Neural cell (in vitro differentiated cells): ENCODE measurements around the gene EIF2B5. TPM values are rescaled to one million over a fixed set of nuclear protein-coding genes. Genes with fewer than 3 reads are reported as not detected.
A peak's percentile ranks its signal among the peaks of the same experiment; 100 is the strongest.

Experiments used
- H2AFZ ChIP-seq: fragments of 200-600, 300-800 bp; sonication (generic), shearing (Covaris generic); 2 replicates; pipeline ENCODE4 v1.6.0; 2014; ENCODE audit warnings: low read depth, mild to moderate bottlenecking, antibody characterized with exemption, low read length, moderate library complexity
- H3F3A ChIP-seq: fragments of 200-600 bp; shearing (Covaris generic); 2 replicates; pipeline ENCODE4 v1.6.1; 2016; ENCODE audit warnings: mild to moderate bottlenecking, moderate library complexity, mixed read lengths, antibody characterized with exemption, low read length; ENCODE audit not compliant: insufficient read depth, poor library complexity, severe bottlenecking
- H3K27ac ChIP-seq: fragments of 200-600, 300-800 bp; sonication (generic), shearing (Covaris generic); 2 replicates; pipeline ENCODE4 v1.5.1; 2014; ENCODE audit warnings: mild to moderate bottlenecking, low read length, moderate library complexity
- H3K27me3 ChIP-seq: fragments of 300-800, 200-600 bp; sonication (generic), shearing (Covaris generic); 2 replicates; pipeline ENCODE4 v1.6.0; 2014; ENCODE audit warnings: mild to moderate bottlenecking, low read depth, low read length, moderate library complexity; ENCODE audit not compliant: insufficient read depth
- H3K36me3 ChIP-seq: fragments of 300-800, 200-600 bp; sonication (generic), shearing (Covaris generic); 2 replicates; pipeline ENCODE4 v1.5.1; 2014; ENCODE audit warnings: mild to moderate bottlenecking, antibody characterized with exemption, low read length, moderate library complexity; ENCODE audit not compliant: insufficient read depth
- H3K4me2 ChIP-seq: fragments of 300-800, 200-600 bp; sonication (generic), shearing (Covaris generic); 2 replicates; pipeline ENCODE4 v1.6.0; 2014; ENCODE audit warnings: mild to moderate bottlenecking, low read length
- H3K4me3 ChIP-seq: fragments of 300-800, 200-600 bp; sonication (generic), shearing (Covaris generic); 2 replicates; pipeline ENCODE4 v1.5.1; 2014; ENCODE audit warnings: mild to moderate bottlenecking, low read length, moderate library complexity
- H3K79me2 ChIP-seq: fragments of 200-600 bp; shearing (Covaris generic); replicated peaks from 2 replicates; pipeline ENCODE4 v1.6.0; 2014; ENCODE audit warnings: mild to moderate bottlenecking, low read length, moderate library complexity; ENCODE audit not compliant: insufficient read depth
- H3K9ac ChIP-seq: fragments of 300-800, 200-600 bp; sonication (generic), shearing (Covaris generic); 2 replicates; pipeline ENCODE4 v1.6.1; 2016; ENCODE audit warnings: mild to moderate bottlenecking, low read length, mixed read lengths
- H3K9me2 ChIP-seq: fragments of 200-600 bp; shearing (Covaris generic); 2 replicates; pipeline ENCODE4 v1.6.1; 2016; ENCODE audit warnings: mild to moderate bottlenecking, low read length, mixed read lengths; ENCODE audit not compliant: insufficient read depth
- H3K9me3 ChIP-seq: fragments of 200-600, 300-800 bp; sonication (generic), shearing (Covaris generic); 2 replicates; pipeline ENCODE4 v1.6.1; 2016; ENCODE audit warnings: mild to moderate bottlenecking, mixed run types, low read length, moderate library complexity, mixed read lengths
- H4K20me1 ChIP-seq: fragments of 200-600 bp; shearing (Covaris generic); 2 replicates; pipeline ENCODE4 v1.6.1; 2016; ENCODE audit warnings: mild to moderate bottlenecking, mixed run types; ENCODE audit not compliant: insufficient read depth
- EP300 ChIP-seq: fragments of 450-650 bp; conservative IDR thresholded peaks from 2 replicates; pipeline ENCODE4 v1.6.1; 2014; ENCODE audit warnings: antibody characterized with exemption, mild to moderate bottlenecking, moderate library complexity; ENCODE audit not compliant: poor library complexity, severe bottlenecking
- EZH2 ChIP-seq: fragments of 200-600, 300-800 bp; shearing (Covaris generic), sonication (generic); IDR thresholded peaks from 2 replicates; pipeline ENCODE4 v1.6.1; 2014; ENCODE audit warnings: antibody characterized with exemption, low read length, borderline replicate concordance, mild to moderate bottlenecking; ENCODE audit not compliant: insufficient read depth, poor library complexity, severe bottlenecking
- MXI1 ChIP-seq: fragments of 450-650 bp; conservative IDR thresholded peaks from 2 replicates; pipeline ENCODE4 v1.6.1; 2014; ENCODE audit warnings: antibody characterized with exemption, mild to moderate bottlenecking; ENCODE audit not compliant: poor library complexity, severe bottlenecking
- POLR2AphosphoS5 ChIP-seq: IDR thresholded peaks from 2 replicates; pipeline ENCODE4 v1.6.1; 2012
- RAD21 ChIP-seq: fragments of 450-650 bp; conservative IDR thresholded peaks from 2 replicates; pipeline ENCODE4 v1.6.1; 2014; ENCODE audit warnings: antibody characterized with exemption, mild to moderate bottlenecking, moderate library complexity
- REST ChIP-seq: IDR thresholded peaks from 2 replicates; pipeline ENCODE4 v1.6.1; 2012; ENCODE audit warnings: borderline replicate concordance
- SMC3 ChIP-seq: fragments of 450-650 bp; conservative IDR thresholded peaks from 2 replicates; pipeline ENCODE4 v1.6.1; 2014; ENCODE audit warnings: antibody characterized with exemption, mild to moderate bottlenecking, moderate library complexity; ENCODE audit not compliant: poor library complexity
- TAF1 ChIP-seq: IDR thresholded peaks from 2 replicates; pipeline ENCODE4 v1.6.1; 2012; ENCODE audit warnings: low read depth
- polyA plus RNA-seq: library from polyadenylated mRNA; depleted of rRNA; stranded (reverse); fragments of >200 nt; gene quantifications from 2 replicates; pipeline ENCODE4 v1.2.3, GENCODE V29; 2014
- TF ChIP-seq, protein P1 (sequence below): fragments of 450-650 bp; IDR thresholded peaks from 2 replicates; pipeline ENCODE4 v1.5.1; 2014; ENCODE audit warnings: antibody characterized with exemption, mild to moderate bottlenecking, moderate library complexity; ENCODE audit not compliant: poor library complexity, severe bottlenecking

EIF2B5 gene
- polyA plus RNA-seq, 1 donor from 2014 or later: 112 TPM

DNA sequence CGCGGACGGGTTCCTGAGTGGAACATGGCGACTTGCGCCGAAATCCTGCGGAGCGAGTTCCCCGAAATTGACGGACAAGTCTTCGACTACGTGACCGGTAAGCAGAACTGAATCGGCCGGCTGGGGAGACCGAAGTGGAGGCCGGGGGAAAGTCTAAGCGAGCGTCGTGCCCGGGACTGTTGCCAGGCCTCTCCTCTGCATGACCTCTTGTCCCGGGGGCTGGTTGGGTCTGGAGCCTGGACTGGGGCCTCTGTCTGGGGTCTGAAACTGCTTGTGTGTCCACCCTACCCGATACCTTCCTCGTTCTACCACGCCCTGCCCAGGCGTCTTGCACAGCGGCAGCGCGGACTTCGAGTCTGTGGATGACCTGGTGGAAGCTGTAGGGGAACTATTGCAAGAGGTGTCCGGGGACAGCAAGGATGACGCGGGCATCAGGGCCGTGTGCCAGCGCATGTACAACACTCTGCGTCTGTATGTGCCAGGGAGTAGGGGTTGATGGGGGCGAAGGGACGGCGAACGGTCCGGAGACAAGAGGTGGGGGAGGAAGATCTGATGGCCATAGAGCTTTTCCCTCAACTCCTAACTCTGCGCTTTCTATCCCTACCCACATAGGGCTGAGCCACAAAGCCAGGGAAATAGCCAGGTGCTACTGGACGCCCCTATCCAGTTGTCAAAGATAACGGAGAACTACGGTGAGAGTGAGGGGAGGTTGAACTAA, 51.2 kb downstream of the EIF2B5 start, which contains the start of gene ABCF3:
Gene ABCF3 (plus strand): TSS at position 16 of the 718 bp plus-strand sequence. CDS start 9 bp downstream, at position 25.
- peak within 1 kb of the TSS; percentile 88 for H3K4me3 ChIP-seq
- H3K4me2 ChIP-seq: peak within 1 kb of the TSS; percentile 68
- H3K27ac ChIP-seq: peak within 1 kb of the TSS; percentile 61
- H3K79me2 ChIP-seq: peaks cover 20% of the 10 kb centered on the region
- H4K20me1 ChIP-seq: no peaks in the 10 kb centered on the region
- no peaks in the 10 kb centered on the region for H3K9me3 ChIP-seq
- H3K36me3 ChIP-seq: no peaks in the 10 kb centered on the region
- H2AFZ ChIP-seq: no peak within 1 kb of the TSS
- TF ChIP-seq MXI1 (no peak), SMC3 (no peak), POLR2AphosphoS5 (peak; percentile 84), EZH2 (no peak), EP300 (no peak), RAD21 (no peak)
- H3K9ac ChIP-seq: peak within 1 kb of the TSS; percentile 81
- no peaks in the 10 kb centered on the region for H3K27me3 ChIP-seq
- H3F3A ChIP-seq: no peaks in the 10 kb centered on the region
- no peaks in the 10 kb centered on the region for H3K9me2 ChIP-seq

- H3K9me2 ChIP-seq: no peaks in the 10 kb centered on the region
- H3K4me2 ChIP-seq: peak overlapping the region; percentile 68
- H3K36me3 ChIP-seq: no peaks in the 10 kb centered on the region
- peak overlapping the region; percentile 81 for H3K9ac ChIP-seq
- no peaks in the 10 kb centered on the region for H3K9me3 ChIP-seq
- no peak for TF ChIP-seq EP300
- TF ChIP-seq EZH2: no peak
- no peak for TF ChIP-seq SMC3
- TF ChIP-seq MXI1: no peak
- TF ChIP-seq REST: no peak
- TF ChIP-seq POLR2AphosphoS5: no peak
- TF ChIP-seq, protein P1, sequence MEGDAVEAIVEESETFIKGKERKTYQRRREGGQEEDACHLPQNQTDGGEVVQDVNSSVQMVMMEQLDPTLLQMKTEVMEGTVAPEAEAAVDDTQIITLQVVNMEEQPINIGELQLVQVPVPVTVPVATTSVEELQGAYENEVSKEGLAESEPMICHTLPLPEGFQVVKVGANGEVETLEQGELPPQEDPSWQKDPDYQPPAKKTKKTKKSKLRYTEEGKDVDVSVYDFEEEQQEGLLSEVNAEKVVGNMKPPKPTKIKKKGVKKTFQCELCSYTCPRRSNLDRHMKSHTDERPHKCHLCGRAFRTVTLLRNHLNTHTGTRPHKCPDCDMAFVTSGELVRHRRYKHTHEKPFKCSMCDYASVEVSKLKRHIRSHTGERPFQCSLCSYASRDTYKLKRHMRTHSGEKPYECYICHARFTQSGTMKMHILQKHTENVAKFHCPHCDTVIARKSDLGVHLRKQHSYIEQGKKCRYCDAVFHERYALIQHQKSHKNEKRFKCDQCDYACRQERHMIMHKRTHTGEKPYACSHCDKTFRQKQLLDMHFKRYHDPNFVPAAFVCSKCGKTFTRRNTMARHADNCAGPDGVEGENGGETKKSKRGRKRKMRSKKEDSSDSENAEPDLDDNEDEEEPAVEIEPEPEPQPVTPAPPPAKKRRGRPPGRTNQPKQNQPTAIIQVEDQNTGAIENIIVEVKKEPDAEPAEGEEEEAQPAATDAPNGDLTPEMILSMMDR: no peak
- TF ChIP-seq TAF1: no peak
- no peak for TF ChIP-seq RAD21
- no peak overlapping the region for H2AFZ ChIP-seq
- H3K27me3 ChIP-seq: no peaks in the 10 kb centered on the region
- H3K27ac ChIP-seq: no peak overlapping the region
- peak overlapping the region; percentile 88 for H3K4me3 ChIP-seq
- H3K79me2 ChIP-seq: peaks cover 20% of the 10 kb centered on the region
- H3F3A ChIP-seq: no peaks in the 10 kb centered on the region
- H4K20me1 ChIP-seq: no peaks in the 10 kb centered on the region
Measured at GRCh38 chr3:184186902-184187207, 51.7 kb downstream of the EIF2B5 start.
